ENCODE measurements around the gene MMP17. TPM values are rescaled to one million over a fixed set of nuclear protein-coding genes. Genes with fewer than 3 reads are reported as not detected.

The MMP17 gene
- total RNA-seq, 1 experiment from 2014 or later, result 12.6 TPM

- no peak overlapping the region for H3K4me3 ChIP-seq (ENCODE audit: low read depth, low read length, poor library complexity, severe bottlenecking)
- TF ChIP-seq EZH2 (IDR thresholded peaks at IDR 0.05; ENCODE audit: borderline replicate concordance, low read depth, low read length, poor library complexity, severe bottlenecking) (no peak), CTCF (conservative IDR thresholded peaks at IDR 0.05; ENCODE audit: low read depth, low read length) (no peak)
- H3K4me1 ChIP-seq (ENCODE audit: insufficient read depth, low read length, poor library complexity, severe bottlenecking), result no peaks in the 10 kb centered on the region
- H3K9me3 ChIP-seq (ENCODE audit: low read depth, low read length, poor library complexity, severe bottlenecking), result no peaks in the 10 kb centered on the region
- no peaks in the 10 kb centered on the region for H3K27me3 ChIP-seq (replicated peaks; ENCODE audit: insufficient read depth, low read depth, low read length, poor library complexity)
- BruUV-seq (replicated peaks), result no TSS peak
- no peak overlapping the region for H3K27ac ChIP-seq (ENCODE audit: low read depth, low read length, poor library complexity, severe bottlenecking)
- CTCF ChIA-PET, result no interaction called here
- H3K36me3 ChIP-seq (ENCODE audit: insufficient read depth, low read length, poor library complexity, severe bottlenecking), result peaks cover 9% of the 10 kb centered on the region
- no peak for DNase-seq (ENCODE audit: low spot score)
- POLR2A ChIA-PET (ENCODE audit: low non-redundant PET), result no interaction called here
- intact Hi-C loops (cut with micrococcal nuclease; ENCODE audit: unreplicated experiment), result no loop called here
Measured at GRCh38 chr12:131800594-131801135, 27.5 kb upstream of the MMP17 start.

GRCh38 chr12:131801254-131801866, 26.8 kb upstream of the MMP17 start:
- DNase-seq (ENCODE audit: low spot score), result no peak
- Histone ChIP-seq H3K36me3 (ENCODE audit: insufficient read depth, low read length, poor library complexity, severe bottlenecking) (peaks cover 9% of the 10 kb centered on the region), H3K9me3 (ENCODE audit: low read depth, low read length, poor library complexity, severe bottlenecking) (no peaks in the 10 kb centered on the region), H3K4me1 (ENCODE audit: insufficient read depth, low read length, poor library complexity, severe bottlenecking) (no peaks in the 10 kb centered on the region), H3K27ac (ENCODE audit: low read depth, low read length, poor library complexity, severe bottlenecking) (no peak overlapping the region), H3K27me3 (replicated peaks; ENCODE audit: insufficient read depth, low read depth, low read length, poor library complexity) (no peaks in the 10 kb centered on the region), H3K4me3 (ENCODE audit: low read depth, low read length, poor library complexity, severe bottlenecking) (no peak overlapping the region)
- intact Hi-C loops (cut with micrococcal nuclease; ENCODE audit: unreplicated experiment), result no loop called here
- TF ChIP-seq EZH2 (IDR thresholded peaks at IDR 0.05; ENCODE audit: borderline replicate concordance, low read depth, low read length, poor library complexity, severe bottlenecking) (no peak), CTCF (conservative IDR thresholded peaks at IDR 0.05; ENCODE audit: low read depth, low read length) (no peak)
- POLR2A ChIA-PET (ENCODE audit: low non-redundant PET), result no interaction called here
- CTCF ChIA-PET, result no interaction called here
- BruUV-seq (replicated peaks), result no TSS peak

- intact Hi-C loops (cut with micrococcal nuclease; ENCODE audit: unreplicated experiment), result no loop called here
- H3K27ac ChIP-seq (ENCODE audit: low read depth, low read length, poor library complexity, severe bottlenecking), result no peak overlapping the region
- peaks cover 4% of the 10 kb centered on the region for H3K36me3 ChIP-seq (ENCODE audit: insufficient read depth, low read length, poor library complexity, severe bottlenecking)
- ChIA-PET POLR2A (ENCODE audit: low non-redundant PET) (no interaction called here), CTCF (no interaction called here)
- H3K4me1 ChIP-seq (ENCODE audit: insufficient read depth, low read length, poor library complexity, severe bottlenecking), result no peaks in the 10 kb centered on the region
- no peak for DNase-seq (ENCODE audit: low spot score)
- H3K27me3 ChIP-seq (replicated peaks; ENCODE audit: insufficient read depth, low read depth, low read length, poor library complexity), result no peaks in the 10 kb centered on the region
- BruUV-seq (replicated peaks), result no TSS peak
- TF ChIP-seq EZH2 (IDR thresholded peaks at IDR 0.05; ENCODE audit: borderline replicate concordance, low read depth, low read length, poor library complexity, severe bottlenecking), result no peak
- TF ChIP-seq CTCF (conservative IDR thresholded peaks at IDR 0.05; ENCODE audit: low read depth, low read length), result no peak
- no peaks in the 10 kb centered on the region for H3K9me3 ChIP-seq (ENCODE audit: low read depth, low read length, poor library complexity, severe bottlenecking)
- H3K4me3 ChIP-seq (ENCODE audit: low read depth, low read length, poor library complexity, severe bottlenecking), result no peak overlapping the region
Measured at GRCh38 chr12:131803961-131804521, 24.2 kb upstream of the MMP17 start.
